Adrenal gland (tissue), 5 donors: Measurements from ENCODE around the gene CACNA1C.

Experiments
- CTCF ChIP-seq, 6 experiments: fragments of 450-650 bp in 4 of 6; fragments of 200-600 bp in 2 of 6; sonication (generic) in 1 of 6; IDR thresholded peaks; 1 replicate in 5 of 6; 2 replicates in 1 of 6; pipeline versions ENCODE4 v1.5.1 to v1.8.0; 2016 to 2021; ENCODE audit warnings: antibody characterized with exemption in 6 of 6, mild to moderate bottlenecking in 2 of 6, moderate library complexity in 1 of 6
- POLR2A ChIP-seq, 2 donors: fragments of 450-650 bp; IDR thresholded peaks; one replicate each; pipeline ENCODE4 v1.6.1; 2017; ENCODE audit warnings: antibody characterized with exemption in 2 of 2, mild to moderate bottlenecking in 2 of 2, moderate library complexity in 1 of 2
- donor health status: DM: no; HTN: no; CAD: no.

GRCh38 chr12:2416158-2416557 is 363.4 kb downstream of the CACNA1C start:
- no peak for TF ChIP-seq CTCF (IDR thresholded peaks at IDR 0.05)
- no peak for TF ChIP-seq POLR2A (IDR thresholded peaks at IDR 0.05)
